Thoracic aorta (tissue), 2 donors: ENCODE results near the gene CORO7. TPM values are rescaled to one million over a fixed set of nuclear protein-coding genes. Genes with fewer than 3 reads are reported as not detected.

Experiments used
- ATAC-seq: fragments of 150-250 bp; one replicate; pipeline ENCODE4 v1.8.0; 2017; ENCODE audit warnings: low read depth; ENCODE audit not compliant: insufficient number of reproducible peaks, low FRiP score
- DNase-seq: peaks from one replicate; pipeline ENCODE4 v3.0.0-alpha.2; 2020; ENCODE audit warnings: low spot score
- H3K27ac ChIP-seq, 2 donors: fragments of 200-600 bp; sonication (generic); 1 replicate in 1 of 2; 2 replicates in 1 of 2; pipeline ENCODE4 v1.5.1; 2016; ENCODE audit warnings: mild to moderate bottlenecking in 2 of 2, moderate library complexity in 2 of 2
- H3K27me3 ChIP-seq: fragments of 200-600 bp; sonication (generic); replicated peaks from 2 replicates; pipeline ENCODE4 v1.6.0; 2016; ENCODE audit warnings: mild to moderate bottlenecking; ENCODE audit not compliant: insufficient read depth
- H3K36me3 ChIP-seq: fragments of 200-600 bp; sonication (generic); one replicate; pipeline ENCODE4 v1.5.1; 2016
- H3K4me1 ChIP-seq, 2 donors: fragments of 200-600 bp; sonication (generic); 1 replicate in 1 of 2; 2 replicates in 1 of 2; pipeline versions ENCODE4 v1.5.1 to v1.6.0; 2016; ENCODE audit warnings: low read depth in 2 of 2, mild to moderate bottlenecking in 1 of 2; ENCODE audit not compliant: control insufficient read depth in 1 of 2
- H3K4me3 ChIP-seq: fragments of 200-600 bp; sonication (generic); 2 replicates; pipeline ENCODE4 v1.5.1; 2016; ENCODE audit warnings: mild to moderate bottlenecking
- H3K9me3 ChIP-seq: fragments of 200-600 bp; sonication (generic); 2 replicates; pipeline ENCODE4 v1.5.1; 2016
- CTCF ChIP-seq: fragments of 200-600 bp; sonication (generic); IDR thresholded peaks from one replicate; pipeline ENCODE4 v1.5.1; 2019; ENCODE audit warnings: antibody characterized with exemption
- total RNA-seq, 2 donors: library from RNA; depleted of rRNA; stranded (reverse); fragments of >200 nt; gene quantifications; one replicate each; pipeline versions ENCODE4 v1.1.0 to v1.2.3, GENCODE V29; 2016

The CORO7 gene
- total RNA-seq, 2 donors from 2014 or later: 71.1 to 79.1 TPM

GRCh38 chr16:4332083-4332482 lies 84.3 kb downstream of the CORO7 start:
- Histone ChIP-seq H3K36me3 (peaks cover 32% of the 10 kb centered on the region), H3K4me1 (peaks cover 20 to 37% of the 10 kb centered on the region in 2 donors), H3K27ac (no peak overlapping the region), H3K9me3 (no peaks in the 10 kb centered on the region), H3K27me3 (no peaks in the 10 kb centered on the region), H3K4me3 (no peak overlapping the region)
- DNase-seq (no peak), ATAC-seq (no peak)
- TF ChIP-seq CTCF: no peak

GRCh38 chr16:4330277-4330874 lies 86.0 kb downstream of the CORO7 start:
- DNase-seq: no peak
- TF ChIP-seq CTCF: peak; percentile 97
- Histone ChIP-seq H3K4me3 (no peak overlapping the region), H3K9me3 (no peaks in the 10 kb centered on the region), H3K27ac (no peak overlapping the region), H3K36me3 (peaks cover 19% of the 10 kb centered on the region), H3K27me3 (no peaks in the 10 kb centered on the region), H3K4me1 (peaks cover 20 to 54% of the 10 kb centered on the region in 2 donors)
- no peak for ATAC-seq

- no peaks in the 10 kb centered on the region for H3K27me3 ChIP-seq
- no peak for TF ChIP-seq CTCF
- no peak for ATAC-seq
- no peak for DNase-seq
- H3K27ac ChIP-seq: peak overlapping the region; percentile 52 to 58
- H3K9me3 ChIP-seq: no peaks in the 10 kb centered on the region
- H3K4me1 ChIP-seq: peaks cover 33 to 67% of the 10 kb centered on the region in 2 donors
- peak overlapping the region; percentile 74 for H3K4me3 ChIP-seq
- H3K36me3 ChIP-seq: peaks cover 8% of the 10 kb centered on the region
Measured at GRCh38 chr16:4328782-4329775, 87.3 kb downstream of the CORO7 start.

- Histone ChIP-seq H3K4me1 (peaks cover 42 to 76% of the 10 kb centered on the region in 2 donors), H3K36me3 (peaks cover 8% of the 10 kb centered on the region), H3K4me3 (peak overlapping the region; percentile 74), H3K27me3 (no peaks in the 10 kb centered on the region), H3K27ac (peak overlapping the region; percentile 52 to 58), H3K9me3 (no peaks in the 10 kb centered on the region)
- TF ChIP-seq CTCF: peak; percentile 65
- DNase-seq: no peak
- no peak for ATAC-seq
Measured at GRCh38 chr16:4328046-4328781, 88.2 kb downstream of the CORO7 start.
